HS-5 (cell line): ENCODE results near the gene ACTL9.
"Not testable (repeated sequence)": the region's sequence is repeated elsewhere in the genome, so short reads cannot be mapped to it uniquely, and the experiment has no call there.

Experiments
- DNase-seq: peaks from one replicate; pipeline ENCODE4 v3.0.0-alpha.2; 2012; ENCODE audit warnings: low read depth

Gene ACTL9, protein sequence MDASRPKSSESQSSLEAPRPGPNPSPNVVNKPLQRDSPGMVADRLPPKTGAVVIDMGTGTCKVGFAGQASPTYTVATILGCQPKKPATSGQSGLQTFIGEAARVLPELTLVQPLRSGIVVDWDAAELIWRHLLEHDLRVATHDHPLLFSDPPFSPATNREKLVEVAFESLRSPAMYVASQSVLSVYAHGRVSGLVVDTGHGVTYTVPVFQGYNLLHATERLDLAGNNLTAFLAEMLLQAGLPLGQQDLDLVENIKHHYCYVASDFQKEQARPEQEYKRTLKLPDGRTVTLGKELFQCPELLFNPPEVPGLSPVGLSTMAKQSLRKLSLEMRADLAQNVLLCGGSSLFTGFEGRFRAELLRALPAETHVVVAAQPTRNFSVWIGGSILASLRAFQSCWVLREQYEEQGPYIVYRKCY

DNA sequence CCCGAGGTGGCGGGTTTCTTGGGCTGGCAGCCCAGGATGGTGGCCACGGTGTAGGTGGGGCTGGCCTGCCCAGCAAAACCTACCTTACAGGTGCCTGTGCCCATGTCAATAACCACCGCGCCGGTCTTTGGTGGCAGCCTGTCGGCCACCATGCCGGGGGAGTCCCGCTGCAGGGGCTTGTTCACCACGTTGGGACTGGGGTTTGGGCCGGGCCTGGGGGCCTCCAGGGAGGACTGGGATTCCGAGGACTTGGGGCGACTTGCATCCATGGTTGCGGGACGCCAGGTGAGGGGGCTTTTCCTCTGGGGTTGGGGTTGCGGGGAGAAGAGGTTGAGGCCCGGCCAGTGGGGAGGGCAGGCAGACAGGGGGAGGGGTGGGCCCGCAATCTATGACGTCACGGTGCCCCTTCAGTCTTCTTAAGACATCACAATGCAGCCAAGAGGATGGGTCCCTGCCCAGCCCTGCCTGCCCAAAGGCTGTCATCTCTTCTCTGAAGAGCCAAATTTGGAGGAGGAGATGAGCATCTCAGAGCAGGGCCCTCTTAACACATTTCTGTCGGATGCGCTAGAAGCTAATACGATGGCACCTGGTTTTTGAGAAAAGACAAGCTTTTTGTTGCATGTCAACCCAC lies at the start of gene ACTL9:
ACTL9 (minus strand) TSS at position 363 of the 631 bp plus-strand sequence; CDS start at position 269, 94 bp downstream.
- DNase-seq, result no peak

DNA sequence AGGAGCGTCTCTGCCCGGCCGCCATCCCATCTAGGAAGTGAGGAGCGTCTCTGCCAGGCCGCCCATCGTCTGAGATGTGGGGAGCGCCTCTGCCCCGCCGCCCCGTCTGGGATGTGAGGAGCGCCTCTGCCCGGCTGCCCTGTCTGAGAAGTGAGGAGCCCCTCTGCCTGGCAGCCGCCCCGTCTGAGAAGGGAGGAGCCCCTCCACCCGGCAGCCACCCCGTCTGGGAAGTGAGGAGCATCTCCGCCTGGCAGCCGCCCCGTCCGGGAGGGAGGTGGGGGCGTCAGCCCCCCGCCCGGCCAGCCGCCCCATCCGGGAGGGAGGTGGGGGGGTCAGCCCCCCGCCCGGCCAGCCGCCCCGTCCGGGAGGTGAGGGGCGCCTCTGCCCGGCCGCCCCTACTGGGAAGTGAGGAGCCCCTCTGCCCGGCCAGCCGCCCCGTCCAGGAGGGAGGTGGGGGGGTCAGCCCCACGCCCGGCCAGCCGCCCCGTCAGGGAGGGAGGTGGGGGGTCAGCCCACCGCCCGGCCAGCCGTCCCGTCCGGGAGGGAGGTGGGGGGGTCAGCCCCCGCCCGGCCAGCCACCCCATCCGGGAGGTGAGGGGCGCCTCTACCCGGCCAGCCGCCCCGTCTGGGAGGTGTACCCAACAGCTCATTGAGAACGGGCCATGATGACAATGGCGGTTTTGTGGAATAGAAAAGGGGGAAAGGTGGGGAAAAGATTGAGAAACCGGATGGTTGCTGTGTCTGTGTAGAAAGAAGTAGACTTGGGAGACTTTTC lies 40.9 kb upstream of the ACTL9 start:
- not testable (repeated sequence) for DNase-seq

DNA sequence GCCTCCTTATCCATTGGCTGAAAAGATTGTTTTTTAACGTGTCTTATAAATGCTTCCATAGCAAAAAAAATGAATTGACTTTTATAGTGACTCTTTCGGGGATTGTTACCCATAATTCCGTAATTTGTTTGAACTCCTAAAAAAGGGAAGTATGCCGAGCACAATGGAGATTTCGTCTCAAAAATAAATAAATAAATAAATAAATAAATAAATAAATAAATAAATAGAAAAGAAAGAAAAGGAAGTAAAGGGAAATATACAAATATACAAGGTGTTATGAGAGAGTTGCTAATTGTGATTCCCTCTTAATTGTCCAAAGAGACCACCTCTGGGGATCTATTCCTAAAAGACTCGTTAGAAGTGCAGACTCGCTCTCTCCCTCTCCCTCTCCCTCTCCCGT lies 39.8 kb upstream of the ACTL9 start:
- DNase-seq, result no peak

DNA sequence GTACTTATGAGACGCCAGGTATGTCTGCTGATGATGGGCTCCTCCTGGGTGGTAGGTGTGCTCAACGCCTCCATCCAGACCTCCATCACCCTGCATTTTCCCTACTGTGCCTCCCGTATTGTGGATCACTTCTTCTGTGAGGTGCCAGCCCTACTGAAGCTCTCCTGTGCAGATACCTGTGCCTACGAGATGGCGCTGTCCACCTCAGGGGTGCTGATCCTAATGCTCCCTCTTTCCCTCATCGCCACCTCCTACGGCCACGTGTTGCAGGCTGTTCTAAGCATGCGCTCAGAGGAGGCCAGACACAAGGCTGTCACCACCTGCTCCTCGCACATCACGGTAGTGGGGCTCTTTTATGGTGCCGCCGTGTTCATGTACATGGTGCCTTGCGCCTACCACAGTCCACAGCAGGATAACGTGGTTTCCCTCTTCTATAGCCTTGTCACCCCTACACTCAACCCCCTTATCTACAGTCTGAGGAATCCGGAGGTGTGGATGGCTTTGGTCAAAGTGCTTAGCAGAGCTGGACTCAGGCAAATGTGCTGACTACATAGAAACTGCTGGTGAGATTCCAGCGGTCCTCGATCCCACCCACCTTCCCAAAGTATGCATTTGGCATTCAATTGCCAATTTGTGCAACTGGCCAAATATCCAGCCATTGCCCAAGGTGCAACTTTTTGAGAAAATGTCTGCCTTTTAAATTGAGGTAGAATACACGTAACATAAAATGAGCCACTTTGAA lies 33.0 kb upstream of the ACTL9 start:
- DNase-seq, result no peak

DNA sequence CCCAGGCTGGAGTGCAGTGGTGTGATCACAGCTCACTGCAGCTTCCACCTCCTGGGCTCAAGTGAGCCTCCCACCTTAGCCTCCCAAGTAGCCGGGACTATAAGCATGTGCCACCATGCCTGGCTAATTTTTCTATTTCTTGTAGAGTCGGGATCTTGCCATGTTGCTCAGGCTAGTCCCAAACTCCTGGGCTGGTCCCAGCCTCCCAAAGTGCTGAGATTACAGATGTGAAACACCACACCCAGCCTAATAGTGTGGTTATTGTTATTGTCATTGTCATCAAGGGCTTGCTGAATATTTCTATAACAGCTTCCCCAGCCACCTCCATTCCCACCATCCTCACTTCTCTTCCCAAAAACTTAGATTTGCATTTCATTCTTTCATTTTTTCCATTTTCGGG lies 25.7 kb upstream of the ACTL9 start:
- no peak for DNase-seq

DNA sequence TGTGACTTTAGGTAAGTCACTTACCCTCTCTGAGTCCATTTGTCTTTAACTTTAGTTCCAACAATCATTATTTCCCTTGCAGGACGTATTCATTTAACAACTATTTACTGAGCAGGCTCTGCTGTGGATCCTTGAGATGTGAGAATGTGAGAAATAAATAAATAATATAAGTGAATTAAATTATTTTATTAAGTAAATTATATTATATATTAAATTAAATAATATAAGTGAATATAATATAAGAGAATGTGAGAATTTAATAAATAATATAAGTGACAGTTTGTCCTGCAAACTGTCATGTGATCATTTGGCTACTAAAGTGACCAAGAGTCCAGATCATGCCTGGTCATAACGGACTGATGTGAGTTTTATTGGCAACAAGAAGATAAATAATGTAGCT lies 23.4 kb upstream of the ACTL9 start:
- DNase-seq, result no peak

DNA sequence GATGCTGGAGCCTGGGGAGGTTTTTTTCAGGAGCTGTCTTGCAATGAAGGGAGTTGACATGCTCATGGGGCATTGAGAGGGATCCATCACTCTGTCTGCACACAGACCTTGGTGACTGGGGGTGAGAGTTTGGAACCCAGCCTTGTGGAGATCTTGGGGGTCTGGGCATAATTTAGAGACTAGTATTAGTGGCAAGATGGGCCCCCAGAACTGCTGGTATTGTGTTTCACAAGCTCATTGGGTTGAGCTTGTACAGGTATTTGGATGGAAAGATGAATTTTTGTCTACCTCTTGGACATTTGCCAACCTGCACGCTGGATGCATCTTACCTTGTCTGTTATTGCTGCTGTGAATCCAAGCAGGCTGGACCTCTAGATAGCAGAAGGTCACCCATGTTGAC lies 22.7 kb upstream of the ACTL9 start, which contains the start of gene OR2Z1:
OR2Z1 (plus strand) TSS at position 301 of the 400 bp plus-strand sequence. CDS start 9,395 bp downstream, outside the sequence.
- DNase-seq, result no peak

DNA sequence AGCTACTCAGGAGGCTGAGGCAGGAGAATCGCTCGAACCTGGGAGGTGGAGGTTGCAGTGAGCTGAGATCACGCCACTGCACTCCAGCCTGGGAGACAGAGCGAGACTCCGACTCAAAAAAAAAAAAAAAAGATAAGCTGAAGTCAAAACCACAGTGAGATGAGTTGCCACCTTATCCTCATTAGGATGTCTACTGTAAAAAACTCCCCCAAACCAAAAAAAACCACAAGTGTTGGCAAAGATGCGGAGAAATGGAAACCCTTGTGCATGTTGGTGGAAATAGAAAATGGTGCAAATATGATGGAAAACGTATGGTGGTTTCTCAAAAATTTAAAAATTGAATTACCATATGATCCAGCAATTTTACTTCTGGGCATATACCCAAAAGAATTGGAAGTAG lies 11.7 kb upstream of the ACTL9 start:
- not testable (repeated sequence) for DNase-seq

DNA sequence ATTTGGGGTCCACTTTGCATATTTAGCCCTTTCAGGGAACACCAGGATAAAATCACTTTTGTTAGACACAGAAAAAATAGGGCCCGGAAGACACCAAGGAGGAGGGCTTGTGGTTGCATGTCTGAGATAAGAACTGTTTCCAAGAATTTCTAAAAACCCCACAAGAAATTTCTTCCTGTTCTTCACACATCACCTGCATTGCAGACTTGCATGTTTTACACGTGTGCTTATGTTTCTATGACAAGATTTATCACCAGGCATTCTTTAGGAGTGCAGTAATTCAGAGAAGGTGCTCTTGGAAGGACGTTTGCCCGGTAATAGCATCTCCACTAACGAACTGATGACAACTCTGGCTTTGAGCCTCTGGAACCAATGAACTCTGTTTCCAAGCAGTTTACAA lies 7.1 kb upstream of the ACTL9 start:
- DNase-seq, result no peak

DNA sequence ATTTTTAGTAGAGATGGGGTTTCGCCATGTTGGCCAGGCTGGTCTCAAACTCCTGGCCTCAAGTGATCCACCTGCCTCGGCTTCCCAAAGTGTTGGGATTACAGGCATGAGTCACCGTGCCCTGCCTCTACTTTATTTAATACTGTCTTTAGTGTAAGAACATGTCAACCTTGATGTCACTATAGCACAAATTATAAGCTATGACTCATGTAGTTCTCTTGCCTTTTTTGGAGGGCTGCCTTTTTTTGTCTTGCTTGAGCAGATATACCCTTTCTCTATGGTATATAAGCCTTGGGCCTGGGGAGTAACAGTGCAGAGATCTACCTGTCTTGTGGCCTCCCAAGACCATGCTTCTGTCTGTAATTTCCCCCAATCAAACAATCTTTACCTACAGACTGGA lies 6.7 kb upstream of the ACTL9 start:
- DNase-seq, result not testable (repeated sequence)

DNA sequence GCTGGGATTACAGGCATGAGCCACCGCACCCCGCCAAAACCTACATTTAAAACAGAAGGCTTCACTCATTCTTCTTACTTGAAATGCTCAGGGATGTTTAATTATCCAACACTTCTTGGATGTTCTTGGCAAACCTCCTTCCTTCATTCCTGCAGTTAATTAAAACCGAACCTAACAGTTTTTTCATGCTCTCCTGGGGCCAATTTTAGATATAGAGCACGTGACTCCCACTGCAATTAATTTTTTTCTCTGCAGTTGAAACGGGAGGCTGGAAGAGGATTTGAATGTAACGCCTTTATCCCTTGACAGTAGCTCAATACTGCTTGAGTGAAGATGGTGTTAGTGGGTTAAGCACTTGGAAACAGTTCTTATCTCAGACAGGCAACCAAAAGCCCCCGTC lies 4.6 kb upstream of the ACTL9 start:
- no peak for DNase-seq

DNA sequence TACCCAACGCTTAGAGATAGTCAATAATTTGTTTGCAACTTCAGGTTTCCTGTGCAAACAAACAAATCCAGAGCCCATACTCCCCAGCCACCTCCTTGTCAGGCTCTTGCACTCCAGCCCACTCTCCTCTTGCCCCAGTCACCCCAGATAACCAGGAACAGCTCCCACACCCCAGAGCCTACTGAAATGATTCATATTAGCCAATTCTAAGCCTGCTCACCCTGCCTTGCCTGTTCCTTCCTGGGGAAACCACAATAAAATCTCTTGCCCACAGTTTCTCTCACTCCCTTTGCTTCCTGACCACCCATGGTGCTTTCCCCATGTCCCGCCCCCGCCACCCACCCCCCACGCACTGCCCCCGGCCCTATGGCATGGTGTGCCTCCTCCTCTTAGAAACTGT lies 3.8 kb upstream of the ACTL9 start:
- no peak for DNase-seq

DNA sequence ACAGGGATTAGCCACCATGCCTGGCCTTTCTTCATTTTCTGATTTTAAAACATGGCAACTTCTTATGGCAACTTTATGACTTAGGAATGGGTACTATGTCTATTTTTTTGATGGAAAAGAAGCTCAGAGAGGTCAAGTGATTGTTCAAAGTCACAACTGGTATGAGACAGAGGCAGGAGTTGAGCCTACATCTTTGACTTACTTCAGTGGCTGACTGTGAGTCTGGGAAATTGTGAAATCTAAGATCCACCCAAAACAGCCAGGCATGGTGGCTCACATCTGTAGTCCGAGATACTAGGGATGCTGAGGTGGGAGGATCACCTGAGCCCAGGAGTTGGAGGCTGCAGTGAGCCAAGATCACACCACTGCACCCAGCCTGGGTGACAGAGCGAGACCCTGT lies 2.4 kb upstream of the ACTL9 start:
- DNase-seq, result no peak

DNA sequence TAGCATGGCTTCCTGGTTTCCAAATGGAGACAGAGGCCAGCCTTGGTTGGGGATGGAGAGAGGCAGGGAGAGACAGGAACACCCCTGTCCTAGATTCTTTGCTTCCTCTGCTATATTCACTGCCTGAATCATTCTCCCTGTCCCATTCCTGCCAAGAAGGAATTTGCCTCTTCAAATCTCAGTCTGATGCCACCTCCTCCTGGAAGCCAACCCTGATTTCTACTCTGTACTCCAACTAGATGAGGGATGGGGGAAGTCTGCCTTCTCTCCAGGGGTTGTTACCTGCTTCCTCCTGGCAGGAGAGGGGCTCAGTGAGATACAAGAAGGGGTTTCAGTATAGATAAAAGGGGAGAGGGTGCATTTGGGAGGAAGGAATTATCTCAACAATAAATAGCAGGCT lies 1.3 kb upstream of the ACTL9 start:
- no peak for DNase-seq

DNA sequence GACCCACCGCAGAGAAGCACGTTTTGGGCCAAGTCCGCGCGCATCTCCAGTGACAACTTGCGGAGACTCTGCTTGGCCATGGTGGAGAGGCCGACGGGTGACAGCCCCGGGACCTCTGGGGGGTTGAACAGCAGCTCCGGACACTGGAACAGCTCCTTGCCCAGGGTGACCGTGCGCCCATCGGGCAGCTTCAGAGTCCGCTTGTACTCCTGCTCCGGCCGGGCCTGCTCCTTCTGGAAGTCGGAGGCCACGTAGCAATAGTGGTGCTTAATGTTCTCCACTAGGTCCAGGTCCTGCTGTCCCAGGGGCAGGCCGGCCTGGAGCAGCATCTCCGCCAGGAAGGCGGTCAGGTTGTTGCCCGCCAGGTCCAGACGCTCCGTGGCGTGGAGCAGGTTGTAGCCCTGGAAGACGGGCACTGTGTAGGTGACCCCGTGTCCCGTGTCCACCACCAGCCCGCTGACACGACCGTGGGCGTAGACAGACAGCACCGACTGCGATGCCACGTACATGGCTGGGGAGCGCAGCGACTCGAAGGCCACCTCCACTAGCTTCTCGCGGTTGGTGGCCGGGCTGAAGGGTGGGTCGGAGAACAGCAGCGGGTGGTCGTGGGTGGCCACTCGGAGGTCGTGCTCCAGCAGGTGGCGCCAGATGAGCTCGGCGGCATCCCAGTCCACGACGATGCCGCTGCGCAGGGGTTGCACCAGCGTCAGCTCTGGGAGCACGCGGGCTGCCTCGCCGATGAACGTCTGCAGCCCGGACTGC lies 743 bp downstream of the ACTL9 start:
- DNase-seq, result no peak

DNA sequence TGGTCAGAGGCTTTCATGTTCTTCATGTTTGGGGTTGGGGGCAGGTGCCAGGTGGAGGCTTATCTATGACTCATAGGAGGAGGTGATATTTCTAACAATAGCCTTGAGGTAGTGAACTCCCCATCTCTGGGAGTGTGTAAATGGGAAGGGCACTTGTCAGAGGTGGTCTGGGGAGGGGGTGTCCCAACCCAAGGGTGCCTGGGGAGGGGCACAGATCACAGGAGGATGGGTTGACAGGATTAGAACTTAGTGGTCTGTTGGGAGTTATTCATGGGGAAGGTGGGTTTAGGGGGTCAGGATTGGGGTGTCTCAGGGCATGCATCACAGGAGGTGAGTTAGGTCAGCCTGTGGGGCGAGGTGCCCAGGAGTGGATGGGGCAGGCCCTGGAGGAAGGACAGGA lies 1.6 kb downstream of the ACTL9 start:
- DNase-seq, result no peak

DNA sequence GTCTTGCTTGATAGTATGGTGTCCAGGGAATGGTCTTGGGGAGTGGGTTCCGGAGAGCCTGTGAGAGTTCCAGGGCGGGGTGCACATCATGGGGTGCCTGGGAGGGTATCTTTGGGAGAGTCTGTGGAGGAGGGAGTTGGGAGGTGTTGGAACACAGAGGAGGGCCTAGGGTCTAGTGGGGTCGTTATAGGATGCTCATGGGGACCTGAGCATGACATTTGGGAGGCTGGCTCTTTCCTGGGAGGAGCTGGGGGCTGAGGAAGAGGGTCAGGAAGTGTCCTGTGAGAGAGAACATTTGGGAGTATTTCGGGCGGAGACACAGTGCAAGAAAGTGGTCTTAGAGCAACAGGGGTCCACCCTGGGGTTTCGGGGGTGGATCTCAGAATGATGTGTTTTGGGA lies 2.7 kb downstream of the ACTL9 start:
- DNase-seq, result no peak

DNA sequence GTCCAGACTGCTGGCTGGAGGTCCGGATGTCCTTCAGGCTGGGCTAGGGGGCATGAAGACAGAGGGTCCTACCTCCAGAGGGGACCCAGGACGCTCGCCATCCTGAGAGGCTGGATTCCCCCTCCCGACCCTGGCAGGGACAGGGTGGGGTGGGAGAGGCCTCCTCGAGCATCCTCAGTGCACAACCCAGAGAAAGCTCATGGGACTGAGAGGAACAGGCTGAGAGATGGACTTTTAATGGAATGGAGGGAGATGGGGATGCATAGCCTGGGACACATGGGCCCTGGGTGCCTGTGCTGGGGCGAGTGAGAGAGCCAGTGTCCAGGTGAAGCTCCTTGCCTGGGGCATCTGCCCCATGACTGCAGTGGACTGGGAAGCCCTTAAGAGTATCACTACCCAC lies 3.1 kb downstream of the ACTL9 start:
- DNase-seq, result no peak

DNA sequence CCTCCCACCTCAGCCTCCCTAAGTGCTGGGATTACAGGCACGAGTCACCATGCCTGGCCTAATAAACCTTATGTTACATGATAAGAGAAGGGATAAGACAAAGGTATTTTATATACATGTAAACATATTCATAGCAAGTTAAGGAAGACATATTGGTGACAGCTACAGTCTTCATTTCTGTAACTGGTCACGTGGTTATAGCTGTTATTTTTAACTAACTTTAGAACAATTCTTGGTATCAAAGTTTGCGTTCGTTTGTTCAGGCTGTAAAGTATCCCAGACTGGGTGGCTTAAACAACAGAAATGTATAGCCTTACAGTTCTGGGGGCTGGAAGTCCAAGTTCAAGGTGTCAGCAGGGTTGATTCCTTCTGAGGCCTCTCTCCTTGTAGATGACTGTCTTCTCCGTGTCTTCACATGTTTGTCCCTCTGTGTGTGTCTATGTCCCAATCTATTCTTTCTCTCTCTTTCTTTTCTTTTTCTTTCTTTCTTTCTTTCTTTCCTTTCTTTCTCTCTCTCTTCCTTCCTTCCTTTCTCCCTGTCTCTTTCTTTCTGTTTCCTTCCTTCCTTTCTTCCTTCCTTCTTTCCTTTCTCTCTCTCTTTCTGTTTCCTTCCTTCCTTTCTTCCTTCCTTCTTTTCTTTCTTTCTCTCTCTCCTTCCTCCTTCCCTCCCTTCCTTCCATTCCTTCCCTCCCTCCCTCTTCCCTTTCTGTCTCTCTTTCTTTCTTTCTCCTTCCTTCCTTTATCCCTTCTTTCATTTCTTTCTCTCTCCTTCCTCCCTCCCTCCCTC lies 7.6 kb downstream of the ACTL9 start:
- no peak for DNase-seq

DNA sequence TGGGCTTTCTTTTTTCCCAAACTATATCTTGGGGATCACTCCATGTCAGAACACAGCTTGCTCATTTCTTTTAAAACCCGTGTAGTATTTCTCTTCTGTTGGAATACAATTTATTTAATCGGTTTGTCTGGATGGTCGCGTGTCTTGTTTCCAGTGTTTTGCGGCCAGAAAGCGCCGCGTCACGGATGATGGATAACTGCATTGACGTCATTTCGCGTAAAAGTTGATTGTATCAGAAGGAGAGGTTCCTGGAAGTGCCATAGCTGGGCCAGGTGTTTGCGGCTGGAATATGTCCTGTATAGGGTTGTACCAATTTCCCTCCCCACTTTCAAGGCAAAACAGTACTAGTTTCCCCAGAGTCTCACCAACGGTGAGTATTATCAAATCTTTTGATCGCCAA lies 9.7 kb downstream of the ACTL9 start:
- no peak for DNase-seq

DNA sequence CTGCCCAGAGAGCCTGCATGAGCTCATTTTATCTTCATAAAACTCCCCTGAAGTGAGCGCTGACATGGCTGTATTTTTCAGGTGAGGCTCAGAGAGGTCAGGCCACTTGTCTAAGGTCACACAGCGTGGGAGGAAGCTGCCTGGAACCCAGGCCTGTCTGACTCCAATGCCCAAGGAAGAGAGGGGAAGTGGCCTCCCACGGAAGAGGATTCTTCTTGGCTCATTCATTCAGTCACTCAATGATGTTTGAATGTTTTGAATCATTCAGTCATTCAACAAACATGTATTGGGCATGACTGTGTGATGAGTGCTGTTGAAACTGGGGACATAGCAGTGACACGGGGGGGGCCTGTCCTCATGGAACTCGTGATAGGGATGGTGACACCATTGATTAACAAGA lies 12.0 kb downstream of the ACTL9 start:
- DNase-seq, result no peak
